ENCODE measurements around the gene RXRA.

The RXRA gene

DNA sequence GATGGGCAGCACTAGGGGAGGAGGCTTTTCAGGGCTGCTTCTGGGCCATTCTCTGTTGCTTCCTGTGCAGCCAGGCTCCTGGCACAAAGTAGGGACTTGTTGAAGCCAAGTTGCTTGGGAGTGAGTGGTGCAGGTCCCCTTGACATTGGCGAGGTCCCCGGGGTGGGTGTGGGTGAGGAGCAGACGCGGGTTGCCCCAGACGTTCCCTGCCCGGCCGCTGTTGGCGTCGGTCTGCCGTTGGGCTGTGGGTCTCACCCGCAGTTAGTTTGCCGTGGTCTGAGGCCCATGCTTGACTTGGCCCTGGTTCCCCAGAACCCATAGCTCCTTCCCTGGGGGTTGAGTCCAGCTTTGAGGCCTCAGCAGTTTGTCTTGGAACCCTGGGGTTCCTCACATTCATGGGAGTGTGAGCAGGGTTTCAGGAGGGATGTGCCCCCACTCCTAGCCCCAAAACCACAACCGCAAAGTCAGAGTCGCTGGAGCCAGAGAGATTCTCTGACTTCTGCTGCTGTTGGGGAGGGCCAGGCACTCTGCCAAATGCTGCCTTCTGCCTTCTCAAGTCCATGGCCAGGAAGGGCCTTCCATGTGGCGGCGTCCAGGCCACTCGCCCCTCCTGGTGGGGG lies 77.5 kb downstream of the RXRA start:
- DNase-seq: peak in 1 of 2 experiments; percentile 10

DNA sequence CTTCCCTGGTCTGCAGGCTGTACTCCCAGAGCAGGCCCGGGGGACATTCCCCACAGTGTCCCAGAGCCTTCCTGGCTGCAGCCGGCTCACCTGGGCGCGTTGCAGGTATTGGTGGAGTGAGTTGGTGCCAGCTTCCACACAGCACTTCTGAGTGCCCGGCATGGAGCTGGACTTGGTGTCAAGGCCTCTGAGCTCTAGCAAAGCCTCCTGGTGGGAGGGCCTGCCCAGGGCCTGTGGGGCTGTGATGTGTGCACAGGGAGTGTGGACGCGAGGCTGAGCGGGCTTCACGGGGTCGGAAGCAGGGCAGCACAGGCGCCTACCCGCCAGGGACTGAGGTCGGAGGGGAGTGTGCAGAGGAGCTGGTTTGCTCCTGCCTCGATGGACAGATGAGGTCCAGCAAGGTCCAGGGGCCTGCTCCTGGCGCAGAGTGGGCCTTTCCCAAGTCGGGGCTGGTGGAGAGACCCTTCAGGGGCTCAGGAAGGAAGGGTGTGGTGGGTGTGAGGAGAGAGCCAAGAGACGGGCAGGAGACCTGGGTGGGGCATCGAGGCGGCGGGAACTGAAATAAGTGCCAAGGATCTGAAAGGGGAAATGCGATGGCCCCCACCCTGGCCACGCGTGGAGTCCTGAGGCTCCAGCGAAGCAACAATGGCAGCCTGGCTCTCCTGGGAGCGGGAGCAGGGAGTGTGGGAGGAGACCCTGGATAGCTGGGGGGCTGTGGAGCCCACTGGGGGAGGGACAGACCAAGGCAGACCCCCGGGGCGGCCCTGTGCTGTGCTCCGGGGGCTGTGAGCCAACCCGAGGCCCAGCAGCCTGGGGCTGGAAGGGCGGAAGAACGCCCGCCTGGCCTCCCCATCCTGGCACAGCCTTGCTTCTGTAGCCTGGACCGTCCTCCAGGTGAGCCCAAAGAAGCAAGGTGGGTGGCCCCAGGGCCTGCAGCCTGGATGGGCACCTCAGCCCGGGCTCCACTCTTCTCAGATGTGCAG lies 78.4 kb downstream of the RXRA start:
- DNase-seq: no peak

DNA sequence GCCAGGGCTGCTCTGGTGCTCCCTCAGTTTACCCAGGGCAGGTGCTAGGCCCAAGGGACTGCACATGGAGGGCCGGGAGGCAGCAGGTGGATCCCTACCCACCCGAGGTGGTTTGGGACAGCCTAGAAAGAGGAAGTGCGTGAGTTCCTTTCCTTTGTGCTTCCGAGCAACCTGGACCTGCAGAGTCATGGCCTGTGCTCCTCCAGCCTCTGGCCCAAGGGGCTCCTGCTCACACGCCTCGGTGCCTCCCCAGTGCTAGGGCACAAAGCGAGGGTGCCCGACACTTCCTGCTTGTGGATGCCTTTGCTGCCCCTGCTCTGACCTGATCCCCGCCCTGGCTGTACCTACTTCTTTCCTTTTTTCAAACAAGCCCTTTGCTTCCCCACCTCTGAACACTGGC lies 79.3 kb downstream of the RXRA start:
- no peak for DNase-seq

DNA sequence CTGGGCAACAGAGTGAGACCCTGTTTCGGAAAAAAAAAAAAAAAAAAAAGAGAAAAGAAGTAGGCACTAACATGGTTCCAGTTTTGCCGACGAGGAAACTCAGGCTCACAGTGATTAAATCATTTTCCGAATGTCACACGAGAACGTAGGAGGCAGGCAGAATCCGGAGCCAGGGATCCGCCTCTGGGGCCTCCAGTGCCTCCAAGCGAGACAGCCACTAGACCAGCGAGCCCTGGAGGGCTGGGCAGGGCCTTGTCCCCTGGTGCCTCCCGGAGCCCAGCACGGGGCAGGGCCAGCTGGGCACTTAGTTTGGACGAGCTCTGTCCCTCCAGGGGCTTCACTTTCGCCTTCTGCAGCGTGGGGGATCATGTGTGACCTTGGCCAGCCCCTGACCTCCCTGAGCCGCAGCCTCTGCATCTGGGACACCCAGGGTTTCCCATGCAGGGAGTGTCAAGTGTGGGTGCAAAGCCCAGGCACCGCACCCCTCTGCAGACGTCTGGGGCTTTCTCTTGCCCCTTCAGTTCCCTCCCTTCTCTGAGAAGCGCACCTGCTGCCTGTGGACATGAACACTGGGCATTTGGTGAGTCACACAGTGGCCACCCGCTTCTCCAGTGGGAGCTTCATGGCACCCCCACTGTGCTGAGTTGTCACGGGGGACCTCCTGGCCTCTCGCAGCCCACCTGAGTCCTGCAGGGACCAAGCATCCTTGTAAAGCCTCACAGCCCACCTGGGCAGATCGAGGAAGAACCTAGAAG lies 80.3 kb downstream of the RXRA start:
- no peak for DNase-seq

DNA sequence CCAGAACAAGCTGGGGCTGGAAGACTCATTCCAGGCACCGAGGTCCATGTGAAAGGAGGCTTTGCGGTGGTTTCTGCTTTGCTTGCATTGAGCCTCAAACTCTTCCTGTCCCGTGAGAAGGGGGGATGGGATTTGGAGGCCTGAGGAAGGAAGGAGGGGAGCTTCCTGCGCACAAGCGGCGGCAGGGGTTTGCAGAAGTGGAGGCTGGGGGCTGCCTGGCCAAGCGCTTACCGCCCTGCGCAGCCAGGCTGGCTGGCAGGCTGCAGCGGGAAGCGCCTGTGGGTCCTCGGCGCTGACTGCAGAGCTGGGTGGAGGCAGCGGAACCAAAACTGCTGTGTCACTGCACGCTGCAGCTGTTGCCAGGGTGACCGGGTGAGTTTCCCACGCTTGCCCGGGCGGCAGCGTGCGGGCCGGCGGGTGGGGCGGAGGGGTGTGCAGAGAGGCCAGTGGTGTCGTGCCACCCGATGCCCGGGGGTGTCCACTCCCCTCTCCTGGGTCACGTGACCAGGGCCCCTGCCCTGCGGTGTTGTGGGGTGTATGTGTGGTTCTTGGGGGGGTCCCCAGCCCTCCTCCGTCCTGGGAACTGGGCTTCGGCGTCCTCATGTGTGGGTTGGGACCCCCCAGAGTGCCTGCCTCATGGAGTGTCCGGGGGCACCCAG lies 81.0 kb downstream of the RXRA start:
- DNase-seq: no peak

DNA sequence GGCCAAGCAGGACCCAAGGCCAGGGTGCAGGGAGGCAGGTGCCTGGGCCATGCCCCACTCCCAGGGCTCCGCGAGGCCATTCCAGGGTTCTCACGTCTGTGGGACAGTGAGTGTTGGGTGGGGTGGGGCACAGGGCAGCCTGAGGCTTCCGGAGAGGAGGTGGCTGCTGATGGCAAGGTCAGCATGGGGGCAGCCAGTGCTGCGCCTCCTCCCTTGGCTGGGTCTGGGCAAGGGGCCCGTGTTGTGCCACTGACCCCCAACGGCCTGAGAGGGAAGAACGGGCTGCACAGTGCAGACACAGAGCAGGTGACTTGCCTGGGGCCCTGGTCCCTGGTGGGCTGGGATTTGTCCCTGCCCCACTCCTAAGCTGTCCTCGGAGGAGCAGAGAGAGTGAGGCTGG lies 82.1 kb downstream of the RXRA start:
- DNase-seq: no peak

DNA sequence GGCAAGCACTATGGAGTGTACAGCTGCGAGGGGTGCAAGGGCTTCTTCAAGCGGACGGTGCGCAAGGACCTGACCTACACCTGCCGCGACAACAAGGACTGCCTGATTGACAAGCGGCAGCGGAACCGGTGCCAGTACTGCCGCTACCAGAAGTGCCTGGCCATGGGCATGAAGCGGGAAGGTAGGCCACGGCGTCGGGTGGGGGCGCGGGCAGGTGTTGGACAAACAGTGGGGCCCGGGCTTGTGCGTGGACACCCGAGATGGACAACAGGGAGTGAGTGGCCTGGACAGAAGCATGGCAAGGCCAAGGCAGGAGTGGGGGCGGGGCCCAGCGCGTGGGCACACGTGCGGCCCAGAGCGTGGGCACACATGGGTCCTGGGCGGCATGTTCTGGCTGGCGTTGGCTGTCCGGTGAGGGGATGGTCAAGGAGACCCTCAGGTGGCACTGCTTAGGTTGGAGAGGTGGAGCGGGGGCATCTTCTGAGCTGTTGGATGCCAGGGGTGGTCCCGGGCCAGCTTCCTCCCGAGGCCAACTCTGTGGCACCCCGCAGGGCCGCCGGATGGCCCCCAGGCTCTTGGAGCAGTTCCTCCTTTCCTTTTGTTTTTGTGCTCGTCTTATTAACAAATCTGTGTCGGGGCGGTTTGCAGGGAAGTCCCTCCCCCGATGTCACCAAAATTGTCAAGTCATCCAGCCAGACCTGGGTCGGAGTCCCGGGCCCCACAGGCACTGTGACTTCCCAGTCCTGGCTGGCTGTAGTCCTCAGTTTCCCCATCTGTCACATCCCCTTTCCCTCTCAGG lies 82.9 kb downstream of the RXRA start:
- no peak for DNase-seq

DNA sequence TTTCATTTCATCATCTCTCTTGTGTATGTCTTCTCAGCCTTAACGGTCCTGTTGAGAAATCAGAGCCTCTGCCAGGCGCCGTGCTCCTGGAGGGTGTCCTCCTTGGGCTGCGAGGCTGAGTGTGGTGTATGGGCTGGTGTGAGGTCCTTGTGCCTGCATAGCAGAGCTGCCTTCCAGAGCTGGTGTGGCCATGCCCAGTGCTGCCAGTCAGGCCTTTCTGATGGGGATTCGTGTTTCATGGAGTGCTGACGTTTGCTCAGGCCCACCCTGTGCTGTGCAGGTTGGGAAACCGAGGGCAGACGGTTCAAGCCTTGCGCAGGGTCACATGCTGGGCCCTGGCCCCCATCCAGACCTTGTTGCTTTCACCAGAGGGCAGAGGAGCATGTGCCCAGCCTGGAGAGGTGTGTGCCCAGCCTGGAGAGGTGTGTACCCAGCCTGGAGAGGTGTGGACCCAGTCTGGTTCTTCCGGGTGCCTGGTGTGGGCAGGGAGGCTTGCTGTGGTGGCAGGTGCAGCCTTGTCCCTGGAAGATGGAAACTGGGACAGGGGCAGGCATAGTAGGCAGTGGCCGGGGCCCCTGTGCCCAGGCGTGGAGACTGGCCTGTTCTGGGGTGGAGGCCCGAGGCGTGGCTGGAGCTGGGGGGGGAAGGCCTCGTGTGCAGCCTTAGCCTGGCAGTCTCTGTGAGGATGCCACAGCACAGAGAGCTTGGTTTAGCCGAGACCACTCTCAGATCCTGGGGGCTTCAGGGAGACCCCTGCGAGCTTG lies 84.0 kb downstream of the RXRA start:
- no peak for DNase-seq

DNA sequence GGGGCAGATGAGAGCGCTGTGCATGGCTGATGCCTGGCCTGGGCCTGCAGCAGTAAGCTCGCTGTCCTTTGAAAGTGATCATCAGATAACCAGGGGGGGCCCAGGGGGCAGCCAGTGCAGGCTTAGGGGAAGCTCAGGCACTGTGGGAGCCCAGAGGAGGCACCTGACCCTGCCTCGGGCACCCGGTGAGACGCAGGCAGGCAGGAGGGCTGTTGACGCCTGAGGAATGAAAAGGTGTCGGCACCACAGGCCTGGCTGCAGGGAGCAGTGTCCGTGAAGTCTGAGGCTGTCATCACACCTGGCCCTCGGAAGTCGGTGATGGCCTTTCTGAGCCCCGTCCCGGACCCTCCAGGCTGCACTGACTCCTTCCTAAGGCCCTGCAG lies 84.6 kb downstream of the RXRA start:
- DNase-seq: no peak

DNA sequence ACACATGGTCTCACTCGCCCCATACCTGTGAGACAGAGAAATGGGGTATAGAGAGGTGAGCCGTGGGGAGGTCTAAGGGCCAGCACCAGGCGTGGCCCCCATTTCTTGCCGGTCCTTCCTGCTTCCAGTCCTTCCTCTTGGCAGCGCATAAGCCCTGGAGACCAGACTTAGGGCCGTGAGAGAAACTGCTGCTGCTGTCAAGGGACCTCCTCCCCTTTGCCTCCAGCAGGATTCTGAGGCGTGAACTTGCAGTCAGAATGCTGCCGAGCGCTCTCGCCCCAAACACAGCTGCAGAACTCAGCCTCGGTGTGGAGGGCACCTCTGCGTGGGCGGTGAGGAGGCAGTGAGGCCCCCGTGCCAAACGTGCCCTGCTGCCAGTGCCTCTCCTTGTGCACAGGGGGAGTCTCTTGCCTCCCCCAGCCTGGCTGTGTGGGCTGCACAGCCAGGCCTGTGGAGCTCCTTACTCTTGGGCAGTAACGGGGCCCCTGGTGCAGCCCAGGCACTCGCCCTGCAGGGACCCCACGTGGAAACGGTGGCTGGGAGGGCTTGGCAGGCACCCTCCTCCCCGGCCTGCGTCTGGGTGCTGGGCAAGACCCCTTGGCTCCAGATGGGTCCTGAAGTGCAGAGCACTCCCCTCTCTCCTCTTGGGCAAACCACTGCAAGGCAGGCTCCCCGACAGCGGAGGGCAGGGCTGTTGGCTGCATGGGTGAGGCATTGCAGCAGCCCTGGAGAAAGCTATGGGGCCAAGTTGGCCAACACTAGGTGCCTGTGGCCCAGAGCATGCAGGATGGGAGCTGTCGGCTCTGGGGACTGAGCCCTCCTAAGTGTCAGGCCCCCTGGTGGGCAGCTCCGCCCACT lies 85.4 kb downstream of the RXRA start:
- DNase-seq: no peak

DNA sequence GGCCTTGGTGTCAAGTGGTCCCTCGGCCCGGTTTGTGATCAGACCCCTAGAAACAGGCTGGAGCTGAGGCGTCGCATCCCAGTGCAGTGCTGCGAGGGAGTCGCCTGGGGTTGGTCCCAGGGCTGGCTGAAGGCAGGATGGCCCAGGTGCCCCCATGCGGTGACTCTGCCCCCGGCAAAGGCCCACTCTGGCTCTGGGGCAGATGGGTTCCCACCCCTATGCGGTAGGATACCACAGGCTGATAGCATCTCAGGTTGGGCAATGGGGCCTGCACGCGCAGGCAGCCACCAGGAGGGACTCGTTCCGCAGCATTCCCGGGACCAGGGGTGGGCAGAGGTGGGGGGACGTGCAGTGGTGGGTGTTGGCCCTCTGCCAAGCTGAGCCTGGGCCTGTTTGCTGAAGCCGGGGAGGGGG lies 86.0 kb downstream of the RXRA start:
- no peak for DNase-seq

DNA sequence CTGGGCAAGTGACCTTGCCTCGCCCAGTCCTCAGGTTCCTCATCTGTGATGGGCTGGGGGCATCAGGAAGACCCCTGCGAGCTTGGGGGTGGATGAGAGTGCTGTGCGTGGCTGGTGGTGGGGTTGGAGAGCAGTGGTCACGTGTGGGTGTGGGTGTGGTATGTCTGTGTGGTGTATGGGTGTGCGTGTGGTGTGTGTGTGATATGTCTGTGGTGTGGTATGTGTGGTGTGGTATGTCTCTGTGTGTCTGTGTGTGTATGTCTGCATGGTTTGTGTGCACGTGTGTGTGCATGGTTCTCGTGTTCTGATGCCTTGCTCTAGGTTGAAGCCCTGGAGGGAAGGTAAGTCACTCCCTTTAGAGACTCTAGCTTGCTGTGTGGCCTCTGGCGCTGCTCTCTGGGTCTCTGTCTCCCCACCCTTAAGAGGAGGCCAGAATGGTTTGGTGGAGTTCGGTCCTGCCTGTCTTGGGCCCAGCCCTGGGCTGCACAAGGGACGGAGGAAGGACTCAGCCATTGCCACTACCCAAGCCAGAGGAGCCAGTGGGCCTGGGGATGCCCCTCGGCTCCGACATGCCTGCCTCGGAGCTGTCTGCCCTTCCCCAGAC lies 87.0 kb downstream of the RXRA start:
- no peak for DNase-seq

DNA sequence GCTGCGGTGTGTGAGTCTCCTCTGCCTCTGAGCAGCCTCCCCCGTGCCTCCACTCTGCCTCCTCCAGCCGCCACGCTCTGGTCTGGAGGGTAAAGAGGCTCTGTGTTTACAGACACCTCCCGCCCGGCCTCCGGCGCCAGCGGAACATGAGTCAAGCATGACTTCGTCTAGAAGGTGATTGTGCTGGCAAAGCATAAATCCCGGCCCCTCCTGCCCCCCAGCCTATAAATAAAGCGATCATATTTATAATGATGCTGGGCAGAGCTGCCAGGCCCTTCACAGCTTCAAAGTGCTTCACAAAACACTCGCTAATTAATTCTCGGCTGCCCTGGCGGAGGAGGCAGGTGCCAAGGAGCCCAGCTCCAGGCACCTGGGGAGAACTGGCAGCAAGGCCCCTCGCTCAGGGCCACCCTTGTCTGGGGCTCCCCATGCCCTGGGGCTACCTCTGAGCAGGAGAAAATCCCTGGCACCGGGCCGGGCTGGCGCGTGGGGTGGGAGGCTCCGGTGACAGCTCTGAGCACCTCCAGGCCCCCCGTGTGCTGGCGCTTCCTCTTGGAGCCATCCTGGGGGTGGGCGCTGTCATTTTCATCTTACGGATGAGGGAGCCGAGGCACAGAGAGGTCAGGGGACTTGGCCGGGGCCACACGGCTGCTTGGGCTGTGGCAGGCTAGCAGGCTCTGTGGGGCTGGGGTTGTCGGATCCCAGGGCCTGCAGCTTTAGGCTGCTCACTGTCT lies 87.8 kb downstream of the RXRA start:
- DNase-seq: no peak

DNA sequence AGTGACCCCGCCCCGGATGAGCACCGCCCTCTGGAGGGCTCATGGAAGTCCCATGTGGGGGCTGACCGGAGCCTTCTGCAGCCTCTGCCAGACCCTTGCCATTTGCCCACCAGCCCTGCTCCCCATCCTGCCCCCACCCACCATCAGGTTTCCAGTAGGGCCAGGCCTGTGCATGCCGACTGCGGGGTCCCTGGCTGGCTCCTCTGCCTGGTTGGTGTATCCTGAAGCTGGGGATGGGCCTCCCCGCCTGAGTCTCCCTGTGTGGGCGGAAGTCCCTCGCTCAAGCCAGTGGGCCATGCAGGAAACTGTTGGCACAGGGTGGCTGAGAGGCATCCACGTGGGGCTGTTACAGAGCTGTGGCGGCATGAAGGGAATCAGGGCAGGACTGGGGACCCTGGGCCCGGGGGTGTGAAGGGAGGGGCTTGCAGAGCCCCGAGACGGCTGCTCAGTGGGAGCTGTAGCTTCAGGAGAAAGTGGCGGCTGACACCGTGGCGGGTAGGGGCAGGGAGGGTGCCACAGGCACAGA lies 88.7 kb downstream of the RXRA start:
- no peak for DNase-seq

DNA sequence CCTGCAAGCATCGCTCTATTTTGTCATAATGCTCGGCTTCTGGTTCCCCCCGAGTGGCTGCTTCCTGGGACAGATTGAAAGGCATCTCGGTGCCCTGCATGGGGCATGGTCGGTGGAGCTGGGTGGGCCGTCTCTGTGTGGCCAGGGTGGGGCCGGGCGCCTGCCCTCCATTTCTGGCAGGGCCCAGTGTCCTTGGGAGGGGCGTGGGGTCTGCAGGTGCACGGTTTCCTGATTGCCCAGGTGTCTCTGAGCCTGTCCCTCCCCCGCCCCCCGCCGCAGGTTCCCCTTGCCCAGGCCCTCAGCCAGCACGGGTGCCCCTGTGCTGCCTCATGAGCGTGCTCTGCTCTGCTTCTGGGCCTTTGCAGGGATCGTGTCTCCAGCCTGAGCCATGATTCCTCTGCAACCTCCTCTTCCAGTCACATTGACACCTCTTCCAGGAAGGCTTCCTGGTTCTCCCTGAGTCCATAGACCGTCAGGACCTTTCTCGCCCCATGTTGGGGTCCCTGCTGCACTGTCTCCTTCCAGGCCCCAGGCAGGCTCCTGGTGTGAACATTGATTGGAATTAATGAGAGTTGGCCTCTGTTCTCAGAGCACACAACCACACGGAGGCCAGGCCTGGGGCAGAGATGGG lies 90.2 kb downstream of the RXRA start:
- DNase-seq: no peak

DNA sequence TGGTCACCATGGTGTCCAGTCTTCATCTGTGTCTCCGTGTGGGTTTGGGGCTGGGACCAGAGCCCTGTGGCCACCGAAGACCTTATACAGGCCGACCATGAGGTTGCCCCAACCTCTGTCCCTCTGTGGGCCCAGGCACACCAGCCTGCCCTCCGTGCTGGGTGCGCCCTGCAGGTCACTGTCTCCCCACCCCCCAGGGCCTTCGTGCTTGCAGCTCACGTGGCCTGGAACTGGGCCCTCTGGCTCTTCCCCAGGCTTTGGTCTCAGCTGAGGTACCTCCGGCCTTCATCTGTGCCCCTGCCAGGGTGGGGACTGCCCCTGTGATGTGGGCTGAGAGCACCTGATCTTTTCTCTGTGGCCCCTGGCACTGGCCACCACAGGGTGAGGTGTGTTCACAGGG lies 92.1 kb downstream of the RXRA start:
- DNase-seq: no peak

DNA sequence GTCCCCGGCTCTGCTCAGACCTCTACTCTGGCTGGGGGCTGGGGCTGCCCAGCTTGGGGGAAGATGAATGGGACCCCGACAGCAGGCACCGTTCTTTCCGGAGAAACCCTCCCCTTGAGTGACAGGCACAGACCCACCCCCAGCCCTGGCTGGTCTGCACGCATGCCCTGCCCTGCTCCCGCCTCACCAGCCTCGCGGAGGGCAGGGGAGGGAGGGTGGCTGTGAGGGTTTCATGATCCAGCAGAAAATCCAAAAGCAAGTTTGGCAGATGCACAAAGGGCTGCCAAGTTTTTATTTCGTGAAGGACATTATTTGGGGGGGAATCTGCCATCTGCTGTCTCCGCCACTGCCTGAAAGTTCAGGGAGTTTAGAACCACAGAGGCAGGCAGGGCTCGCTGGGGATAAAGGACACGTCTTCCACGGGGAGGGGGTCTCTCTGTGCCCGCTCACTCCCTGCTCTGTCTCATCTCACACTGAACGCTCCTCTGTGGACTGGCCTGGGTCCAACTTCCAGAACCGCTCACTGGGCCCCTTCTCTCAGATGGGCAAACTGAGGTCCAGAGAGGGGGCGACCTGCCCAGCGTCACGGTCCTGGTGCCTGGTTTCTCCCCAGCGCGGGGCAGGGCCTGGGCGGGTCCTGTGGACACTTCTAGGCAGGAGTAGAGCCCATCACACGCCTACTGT lies 92.9 kb downstream of the RXRA start:
- DNase-seq: no peak

DNA sequence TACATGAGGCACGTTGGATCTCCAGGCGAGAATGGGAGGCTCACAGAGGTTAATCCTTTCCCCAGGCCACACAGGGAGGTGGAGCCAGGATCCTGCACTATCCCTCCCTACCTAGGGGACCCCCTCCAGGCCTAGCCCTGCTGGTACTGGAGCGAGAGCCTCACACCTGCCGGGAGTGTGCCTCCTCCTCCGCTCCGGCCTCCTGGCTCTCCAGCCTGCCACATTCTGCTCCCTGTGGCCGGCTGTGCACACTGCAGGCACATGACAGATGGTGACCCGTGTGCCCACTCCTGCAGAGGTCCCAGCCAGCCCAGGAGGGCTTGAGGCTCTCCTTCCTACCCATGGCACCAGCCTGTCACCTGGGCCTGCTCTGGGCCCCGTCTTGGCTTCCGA lies 93.4 kb downstream of the RXRA start:
- no peak for DNase-seq
